Smooth muscle cell (in vitro differentiated cells): Measurements from ENCODE around the gene PCID2. TPM values are rescaled to one million over a fixed set of nuclear protein-coding genes. Genes with fewer than 3 reads are reported as not detected.

Experiments used
- DNase-seq: peaks from one replicate; lab custom pipeline; 2025; ENCODE audit not compliant: unreplicated experiment; lab: John Stamatoyannopoulos, UW
- H2AFZ ChIP-seq: fragments of 200-600 bp; sonication (generic); 2 replicates; pipeline ENCODE4 v1.6.0; 2016; ENCODE audit warnings: antibody characterized with exemption, low read depth, mild to moderate bottlenecking
- H3F3A ChIP-seq: fragments of 200-600 bp; sonication (generic); 2 replicates; pipeline ENCODE4 v1.6.0; 2017; ENCODE audit warnings: antibody characterized with exemption, low read depth
- H3K27ac ChIP-seq: fragments of 200-600 bp; sonication (generic); 2 replicates; pipeline ENCODE4 v1.5.1; 2016; ENCODE audit warnings: low read depth, mild to moderate bottlenecking
- H3K27me3 ChIP-seq: fragments of 200-600 bp; sonication (generic); 2 replicates; pipeline ENCODE4 v1.6.1; 2016; ENCODE audit warnings: low read depth, mild to moderate bottlenecking
- H3K36me3 ChIP-seq: fragments of 200-600 bp; sonication (generic); 2 replicates; pipeline ENCODE4 v1.5.1; 2016; ENCODE audit warnings: low read depth
- H3K4me1 ChIP-seq: fragments of 200-600 bp; sonication (generic); 2 replicates; pipeline ENCODE4 v1.5.1; 2016; ENCODE audit warnings: low read depth
- H3K4me2 ChIP-seq: fragments of 200-600 bp; sonication (generic); 2 replicates; pipeline ENCODE4 v1.6.0; 2016; ENCODE audit warnings: mild to moderate bottlenecking
- H3K4me3 ChIP-seq: fragments of 200-600 bp; sonication (generic); 2 replicates; pipeline ENCODE4 v1.5.1; 2016; ENCODE audit warnings: mild to moderate bottlenecking
- H3K79me2 ChIP-seq: fragments of 200-600 bp; sonication (generic); 2 replicates; pipeline ENCODE4 v1.6.0; 2016; ENCODE audit warnings: low read depth, mild to moderate bottlenecking
- H3K9ac ChIP-seq: fragments of 200-600 bp; sonication (generic); 2 replicates; pipeline ENCODE4 v1.6.0; 2016; ENCODE audit warnings: low read depth
- H3K9me3 ChIP-seq: fragments of 200-600 bp; sonication (generic); replicated peaks from 2 replicates; pipeline ENCODE4 v1.5.1; 2016; ENCODE audit warnings: low read depth
- H4K20me1 ChIP-seq: fragments of 200-600 bp; sonication (generic); 2 replicates; pipeline ENCODE4 v1.6.0; 2016; ENCODE audit warnings: low read depth
- WGBS: methylation state at CpG from one replicate; pipeline ENCODE4 v1.1.7; 2016; ENCODE audit warnings: low lambda C conversion rate; 5-methylcytosine and 5-hydroxymethylcytosine counted together
- polyA plus RNA-seq: library from polyadenylated mRNA; unstranded; fragments of >200 nt; fragmentation: Nextera tagmentation; extraction: Ambion mirVana; gene quantifications from 2 replicates; pipeline ENCODE4 v1.2.1, GENCODE V29; 2016
- total RNA-seq: library from RNA; depleted of rRNA; stranded (reverse); fragments of >200 nt; gene quantifications from 2 replicates; pipeline ENCODE4 v1.2.3, GENCODE V29; 2014
- TF ChIP-seq, protein P1 (sequence below): fragments of 200-600 bp; sonication (generic); IDR thresholded peaks from 2 replicates; pipeline ENCODE4 v1.5.1; 2017; ENCODE audit warnings: borderline replicate concordance, mild to moderate bottlenecking, antibody characterized with exemption; ENCODE audit not compliant: insufficient read depth, poor library complexity, severe bottlenecking

The PCID2 gene
- total and polyA plus RNA-seq, 2 experiments from 2014 or later: 27.1 to 32.5 TPM

GRCh38 chr13:113209759-113210421 is 1.4 kb upstream of the PCID2 start:
- Histone ChIP-seq H3F3A (peaks cover 10% of the 10 kb centered on the region), H3K27ac (peak overlapping the region; percentile 73), H3K9ac (peak overlapping the region; percentile 1), H3K9me3 (no peaks in the 10 kb centered on the region), H4K20me1 (peaks cover 56% of the 10 kb centered on the region), H3K4me3 (peak overlapping the region; percentile 84), H3K36me3 (no peaks in the 10 kb centered on the region), H3K27me3 (no peaks in the 10 kb centered on the region), H3K4me2 (peak overlapping the region; percentile 82), H3K4me1 (peaks cover 11% of the 10 kb centered on the region), H3K79me2 (peaks cover 81% of the 10 kb centered on the region), H2AFZ (peak overlapping the region; percentile 35)
- DNase-seq: peak; percentile 27
- TF ChIP-seq, protein P1, sequence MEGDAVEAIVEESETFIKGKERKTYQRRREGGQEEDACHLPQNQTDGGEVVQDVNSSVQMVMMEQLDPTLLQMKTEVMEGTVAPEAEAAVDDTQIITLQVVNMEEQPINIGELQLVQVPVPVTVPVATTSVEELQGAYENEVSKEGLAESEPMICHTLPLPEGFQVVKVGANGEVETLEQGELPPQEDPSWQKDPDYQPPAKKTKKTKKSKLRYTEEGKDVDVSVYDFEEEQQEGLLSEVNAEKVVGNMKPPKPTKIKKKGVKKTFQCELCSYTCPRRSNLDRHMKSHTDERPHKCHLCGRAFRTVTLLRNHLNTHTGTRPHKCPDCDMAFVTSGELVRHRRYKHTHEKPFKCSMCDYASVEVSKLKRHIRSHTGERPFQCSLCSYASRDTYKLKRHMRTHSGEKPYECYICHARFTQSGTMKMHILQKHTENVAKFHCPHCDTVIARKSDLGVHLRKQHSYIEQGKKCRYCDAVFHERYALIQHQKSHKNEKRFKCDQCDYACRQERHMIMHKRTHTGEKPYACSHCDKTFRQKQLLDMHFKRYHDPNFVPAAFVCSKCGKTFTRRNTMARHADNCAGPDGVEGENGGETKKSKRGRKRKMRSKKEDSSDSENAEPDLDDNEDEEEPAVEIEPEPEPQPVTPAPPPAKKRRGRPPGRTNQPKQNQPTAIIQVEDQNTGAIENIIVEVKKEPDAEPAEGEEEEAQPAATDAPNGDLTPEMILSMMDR: no peak
- under 1% methylated on average over 46 of the region's 67 CpGs for WGBS

- peaks cover 10% of the 10 kb centered on the region for H3F3A ChIP-seq
- H3K4me2 ChIP-seq: peak within 1 kb of the TSS; percentile 97
- H3K36me3 ChIP-seq: no peaks in the 10 kb centered on the region
- H4K20me1 ChIP-seq: peaks cover 56% of the 10 kb centered on the region
- peaks cover 11% of the 10 kb centered on the region for H3K4me1 ChIP-seq
- peak within 1 kb of the TSS; percentile 84 for H3K4me3 ChIP-seq
- peak; percentile 71 for DNase-seq
- peak within 1 kb of the TSS; percentile 96 for H3K27ac ChIP-seq
- H3K9me3 ChIP-seq: no peaks in the 10 kb centered on the region
- peaks cover 81% of the 10 kb centered on the region for H3K79me2 ChIP-seq
- WGBS: 1% methylated on average over 45 of the region's 66 CpGs
- no peaks in the 10 kb centered on the region for H3K27me3 ChIP-seq
- H2AFZ ChIP-seq: peak within 1 kb of the TSS; percentile 85
- H3K9ac ChIP-seq: peak within 1 kb of the TSS; percentile 97
- TF ChIP-seq, protein P1: no peak
Observed at GRCh38 chr13:113209336-113209758, 878 bp upstream of the PCID2 start, which contains the start of gene CUL4A. Gene CUL4A, plus strand, starts transcription at chr13:113209613. Its CDS starts 15 bp downstream, at chr13:113209628.

GRCh38 chr13:113207890-113208420 is 514 bp downstream of the PCID2 start:
- peaks cover 11% of the 10 kb centered on the region for H3K4me1 ChIP-seq
- H3K4me3 ChIP-seq: peak overlapping the region; percentile 84
- H2AFZ ChIP-seq: peak overlapping the region; percentile 85
- H4K20me1 ChIP-seq: peaks cover 56% of the 10 kb centered on the region
- no peaks in the 10 kb centered on the region for H3K9me3 ChIP-seq
- H3K79me2 ChIP-seq: peaks cover 81% of the 10 kb centered on the region
- H3K36me3 ChIP-seq: no peaks in the 10 kb centered on the region
- H3K27me3 ChIP-seq: no peaks in the 10 kb centered on the region
- peak; percentile 42 for DNase-seq
- TF ChIP-seq, protein P1: no peak
- under 1% methylated on average over 44 of the region's 44 CpGs for WGBS
- H3K9ac ChIP-seq: peak overlapping the region; percentile 97
- peak overlapping the region; percentile 97 for H3K4me2 ChIP-seq
- H3F3A ChIP-seq: peaks cover 10% of the 10 kb centered on the region
- H3K27ac ChIP-seq: peak overlapping the region; percentile 96
